A549 (cell line): ENCODE data around the gene GPR35. TPM values are rescaled to one million over a fixed set of nuclear protein-coding genes. Genes with fewer than 3 reads are reported as not detected.
A peak's percentile ranks its signal among the peaks of the same experiment; 100 is the strongest.

ENCODE experiments used
- ATAC-seq, 2 experiments: fragments of 200-7000 bp in 1 of 2; fragments of >200 bp in 1 of 2; cut with Nextera tagmentation in 1 of 2; cut with Tn5 transposase in 1 of 2; 3 replicates each; pipeline versions ENCODE4 v1.8.0 to v1.9.1; 2018 to 2020; ENCODE audit warnings: mild to moderate bottlenecking in 1 of 2, moderate library complexity in 1 of 2
- CTCF ChIA-PET: fragments of 300-600 bp; sonication (Branson Sonifier 250); formaldehyde crosslinking; extraction: SDS; loops from one replicate; lab custom pipeline; 2021; ENCODE audit warnings: antibody characterized with exemption, inconsistent platforms; lab: Yijun Ruan, JAX
- POLR2A ChIA-PET: fragments of 350-600 bp; formaldehyde crosslinking; extraction: SDS; loops from one replicate; lab custom pipeline; 2021; ENCODE audit warnings: antibody characterized with exemption, inconsistent platforms; lab: Yijun Ruan, JAX
- DNase-seq, 2 experiments: peaks; one replicate each; pipeline versions ENCODE4 v3.0.0 to v3.0.0-alpha.2; 2011 to 2016; ENCODE audit warnings: low read depth in 1 of 2, low spot score in 1 of 2
- FAIRE-seq: peaks from 2 replicates; lab custom pipeline; 2011; peaks lifted over from hg19 to GRCh38; lab: Jason Lieb, UNC
- H3K27ac ChIP-seq, 2 experiments: fragments of >200 bp; sonication (Bioruptor Twin); formaldehyde crosslinking; 3 replicates each; pipeline ENCODE4 v1.5.1; 2016 to 2017
- H3K4me1 ChIP-seq: fragments of >200 bp; sonication (Bioruptor Twin); formaldehyde crosslinking; 3 replicates; pipeline ENCODE4 v1.6.1; 2016
- H3K4me2 ChIP-seq: fragments of >200 bp; sonication (Bioruptor Twin); formaldehyde crosslinking; 3 replicates; pipeline ENCODE4 v1.6.1; 2016
- H3K4me3 ChIP-seq: fragments of >200 bp; sonication (Bioruptor Twin); formaldehyde crosslinking; 3 replicates; pipeline ENCODE4 v1.5.1; 2016
- H3K9me3 ChIP-seq: fragments of >200 bp; sonication (Bioruptor Twin); formaldehyde crosslinking; 3 replicates; pipeline ENCODE4 v1.6.1; 2016
- CBX2 ChIP-seq: fragments of 200-600 bp; sonication (generic); IDR thresholded peaks from 2 replicates; pipeline ENCODE4 v1.6.1; 2016; ENCODE audit warnings: low read depth, mild to moderate bottlenecking, borderline replicate concordance
- CBX8 ChIP-seq: fragments of 200-600 bp; sonication (generic); IDR thresholded peaks from 2 replicates; pipeline ENCODE4 v1.6.1; 2016
- CHD2 ChIP-seq: fragments of 150-350 bp; IDR thresholded peaks from 2 replicates; pipeline ENCODE4 v1.6.1; 2014; ENCODE audit warnings: low read length; ENCODE audit not compliant: partially characterized antibody
- CHD4 ChIP-seq: fragments of 200-600 bp; sonication (generic); IDR thresholded peaks from 2 replicates; pipeline ENCODE4 v1.6.1; 2016; ENCODE audit warnings: antibody characterized with exemption, mild to moderate bottlenecking, borderline replicate concordance
- E2F6 ChIP-seq: IDR thresholded peaks from 2 replicates; pipeline ENCODE4 v1.6.1; 2012; ENCODE audit warnings: low read depth, borderline replicate concordance
- EHMT2 ChIP-seq: fragments of 200-600 bp; sonication (generic); IDR thresholded peaks from 2 replicates; pipeline ENCODE4 v1.6.1; 2016; ENCODE audit warnings: antibody characterized with exemption, low read depth, mild to moderate bottlenecking, moderate library complexity
- EP300 ChIP-seq, 2 experiments: fragments of >200 bp; sonication (Bioruptor Twin); formaldehyde crosslinking; IDR thresholded peaks; 2 replicates in 1 of 2; 3 replicates in 1 of 2; pipeline ENCODE4 v1.6.1; 2016 to 2017
- FOSL2 ChIP-seq, 2 experiments: fragments of 450-650 bp in 1 of 2; fragments of >200 bp in 1 of 2; sonication (Bioruptor Twin) in 1 of 2; formaldehyde crosslinking; IDR thresholded peaks; 2 replicates each; pipeline versions ENCODE4 v1.5.0 to v1.6.1; 2016 to 2020; ENCODE audit warnings: mild to moderate bottlenecking in 1 of 2, moderate library complexity in 1 of 2
- HEYL ChIP-seq: fragments of 250-450 bp; sonication (Bioruptor Pico); IDR thresholded peaks from 2 replicates; pipeline ENCODE4 v1.8.0; 2021; ENCODE audit warnings: mild to moderate bottlenecking, moderate library complexity
- HOXB5 ChIP-seq: fragments of 250-450 bp; sonication (Bioruptor Pico); IDR thresholded peaks from 2 replicates; pipeline ENCODE4 v1.5.0; 2020; ENCODE audit warnings: mild to moderate bottlenecking, moderate library complexity
- MAX ChIP-seq: IDR thresholded peaks from 2 replicates; pipeline ENCODE4 v1.6.1; 2012
- NFE2L2 ChIP-seq: fragments of 150-350 bp; conservative IDR thresholded peaks from 2 replicates; pipeline ENCODE4 v1.6.1; 2014; ENCODE audit warnings: low read length
- PBX3 ChIP-seq: IDR thresholded peaks from 2 replicates; pipeline ENCODE4 v1.6.1; 2012
- REST ChIP-seq: fragments of 200-600 bp; sonication (generic); IDR thresholded peaks from 2 replicates; pipeline ENCODE4 v1.6.1; 2016; ENCODE audit warnings: antibody characterized with exemption, mild to moderate bottlenecking, moderate library complexity
- RFX5 ChIP-seq: fragments of 450-650 bp; IDR thresholded peaks from 2 replicates; pipeline ENCODE4 v1.7.1; 2014; ENCODE audit warnings: antibody characterized with exemption, mild to moderate bottlenecking, moderate library complexity
- SMC3 ChIP-seq: fragments of >200 bp; sonication (Bioruptor Twin); formaldehyde crosslinking; IDR thresholded peaks from 3 replicates; pipeline ENCODE4 v1.6.1; 2018; ENCODE audit warnings: inconsistent platforms
- SREBF2 ChIP-seq: fragments of 450-650 bp; IDR thresholded peaks from 2 replicates; pipeline ENCODE4 v1.6.1; 2014; ENCODE audit warnings: mild to moderate bottlenecking, moderate library complexity
- USF2 ChIP-seq: fragments of 450-650 bp; IDR thresholded peaks from 2 replicates; pipeline ENCODE4 v1.6.1; 2014; ENCODE audit warnings: antibody characterized with exemption
- ZFP36 ChIP-seq: fragments of 450-650 bp; IDR thresholded peaks from 2 replicates; pipeline ENCODE4 v1.6.1; 2014; ENCODE audit warnings: borderline replicate concordance; ENCODE audit not compliant: partially characterized antibody
- ZSCAN20 ChIP-seq: fragments of 250-450 bp; sonication (Bioruptor Pico); IDR thresholded peaks from 2 replicates; pipeline ENCODE4 v1.8.0; 2022; ENCODE audit warnings: mild to moderate bottlenecking, moderate library complexity
- WGBS: methylation state at CpG from one replicate; pipeline ENCODE4 v1.1.6; 2017; ENCODE audit errors: missing lambda C conversion rate; 5-methylcytosine and 5-hydroxymethylcytosine counted together
- polyA plus RNA-seq, 4 experiments: library from polyadenylated mRNA; depleted of rRNA in 3 of 4; stranded (reverse); fragments of >200 nt; fragmentation: RNase III in 1 of 4; extraction: RNeasy Plus Mini Kit Qiagen cat#74134 plus additional on column Dnase treatment in 1 of 4; gene quantifications; 2 replicates in 3 of 4; 3 replicates in 1 of 4; pipeline ENCODE4 v1.2.3, GENCODE V29; 2011 to 2017
- TF ChIP-seq, protein P1 (sequence below): fragments of 150-350 bp; IDR thresholded peaks from 2 replicates; pipeline ENCODE4 v1.6.1; 2014; ENCODE audit warnings: low read depth, mild to moderate bottlenecking, low read length
- TF ChIP-seq, protein P2 (sequence below): fragments of >200 bp; sonication (Bioruptor Twin); formaldehyde crosslinking; IDR thresholded peaks from 3 replicates; pipeline ENCODE4 v1.5.1; 2016

GPR35 gene
- polyA plus RNA-seq, 2 of the 4 experiments (the other 2 are of a cell fraction) = 0.65 to 0.90 TPM

DNA sequence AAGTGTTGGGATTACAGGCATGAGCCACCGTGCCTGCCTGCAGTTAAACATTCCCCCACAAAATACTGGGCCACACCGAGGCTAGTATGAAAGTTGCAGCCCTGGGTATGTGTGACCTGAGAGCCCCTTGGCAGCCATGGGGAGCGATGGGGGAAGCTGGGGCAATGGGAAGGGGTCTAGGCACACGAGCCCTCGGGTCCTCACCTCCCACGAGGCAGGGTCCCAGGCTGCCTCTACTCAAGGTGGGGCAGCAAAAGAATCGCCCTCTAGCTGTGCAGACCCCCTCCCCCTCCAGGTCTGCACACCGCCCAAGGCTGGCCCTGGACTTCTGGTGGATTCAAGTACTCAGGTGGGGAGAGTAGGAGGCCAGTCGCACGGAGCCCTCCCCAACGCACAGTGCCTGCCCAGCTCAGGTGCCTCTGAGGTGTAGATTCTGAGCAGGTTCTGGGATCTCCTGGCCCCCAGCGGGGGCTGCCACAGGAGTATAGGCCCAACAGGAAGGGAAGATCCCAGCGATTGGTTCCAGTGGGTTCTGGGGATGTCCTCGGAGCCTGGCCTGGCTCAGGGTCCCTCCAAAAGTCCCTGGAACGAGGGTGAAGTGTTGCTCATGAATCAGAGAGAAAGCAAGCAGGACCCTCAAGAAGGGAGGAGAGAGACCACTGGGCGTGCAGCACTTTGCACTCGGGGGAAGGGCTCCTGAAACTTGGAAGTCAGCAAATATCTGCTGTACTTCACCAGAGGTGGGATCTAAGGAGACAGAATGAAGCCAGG is 2.6 kb downstream of the GPR35 start:
- no peak overlapping the region for H3K4me2 ChIP-seq
- H3K4me1 ChIP-seq = no peaks in the 10 kb centered on the region
- ChIA-PET POLR2A (no interaction called here), CTCF (interaction anchor here (0.7 to 1.3 kb wide), 2 partner anchors 24 to 224 kb away, joined by 3 read pairs; no protein-coding TSS in a partner anchor)
- H3K9me3 ChIP-seq = peaks cover 2% of the 10 kb centered on the region; the same call in 1 of the 3 replicates
- DNase-seq (no peak), ATAC-seq (no peak)
- H3K27ac ChIP-seq = no peak overlapping the region
- TF ChIP-seq RFX5 (no peak), REST (no peak), CHD4 (no peak), CBX8 (no peak), MAX (no peak), NFE2L2 (no peak), E2F6 (no peak)
- TF ChIP-seq, protein P1, sequence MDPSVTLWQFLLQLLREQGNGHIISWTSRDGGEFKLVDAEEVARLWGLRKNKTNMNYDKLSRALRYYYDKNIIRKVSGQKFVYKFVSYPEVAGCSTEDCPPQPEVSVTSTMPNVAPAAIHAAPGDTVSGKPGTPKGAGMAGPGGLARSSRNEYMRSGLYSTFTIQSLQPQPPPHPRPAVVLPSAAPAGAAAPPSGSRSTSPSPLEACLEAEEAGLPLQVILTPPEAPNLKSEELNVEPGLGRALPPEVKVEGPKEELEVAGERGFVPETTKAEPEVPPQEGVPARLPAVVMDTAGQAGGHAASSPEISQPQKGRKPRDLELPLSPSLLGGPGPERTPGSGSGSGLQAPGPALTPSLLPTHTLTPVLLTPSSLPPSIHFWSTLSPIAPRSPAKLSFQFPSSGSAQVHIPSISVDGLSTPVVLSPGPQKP = no peak
- TF ChIP-seq, all 56 proteins: peak for 0
- FAIRE-seq = no peak
- 58% methylated on average over 14 of the region's 17 CpGs for WGBS
- no peak overlapping the region for H3K4me3 ChIP-seq

GRCh38 chr2:240628507-240628807 is 3.2 kb downstream of the GPR35 start:
- no peak for DNase-seq
- ChIA-PET CTCF (interaction anchor here (1.4 kb wide), 1 partner anchor 63 kb away, joined by 4 read pairs; no protein-coding TSS in a partner anchor), POLR2A (no interaction called here)
- no peak for FAIRE-seq
- ATAC-seq = peak in 1 of 2 experiments; percentile 6; a peak in 1 of 6 replicates
- H3K27ac ChIP-seq = no peak overlapping the region
- TF ChIP-seq FOSL2 (IDR thresholded peaks at IDR 0.05) (no peak), FOSL2 (CRISPR knock-in tag; IDR thresholded peaks at IDR 0.05) (no peak), ZSCAN20 (CRISPR knock-in tag) (no peak), NFE2L2 (no peak), CHD2 (no peak), USF2 (no peak), ZFP36 (no peak), SREBF2 (no peak), CBX2 (no peak), EP300 (IDR thresholded peaks at IDR 0.05) (no peak), HOXB5 (no peak), PBX3 (no peak), EHMT2 (no peak), SMC3 (no peak), HEYL (CRISPR knock-in tag) (no peak)
- TF ChIP-seq, protein P2, sequence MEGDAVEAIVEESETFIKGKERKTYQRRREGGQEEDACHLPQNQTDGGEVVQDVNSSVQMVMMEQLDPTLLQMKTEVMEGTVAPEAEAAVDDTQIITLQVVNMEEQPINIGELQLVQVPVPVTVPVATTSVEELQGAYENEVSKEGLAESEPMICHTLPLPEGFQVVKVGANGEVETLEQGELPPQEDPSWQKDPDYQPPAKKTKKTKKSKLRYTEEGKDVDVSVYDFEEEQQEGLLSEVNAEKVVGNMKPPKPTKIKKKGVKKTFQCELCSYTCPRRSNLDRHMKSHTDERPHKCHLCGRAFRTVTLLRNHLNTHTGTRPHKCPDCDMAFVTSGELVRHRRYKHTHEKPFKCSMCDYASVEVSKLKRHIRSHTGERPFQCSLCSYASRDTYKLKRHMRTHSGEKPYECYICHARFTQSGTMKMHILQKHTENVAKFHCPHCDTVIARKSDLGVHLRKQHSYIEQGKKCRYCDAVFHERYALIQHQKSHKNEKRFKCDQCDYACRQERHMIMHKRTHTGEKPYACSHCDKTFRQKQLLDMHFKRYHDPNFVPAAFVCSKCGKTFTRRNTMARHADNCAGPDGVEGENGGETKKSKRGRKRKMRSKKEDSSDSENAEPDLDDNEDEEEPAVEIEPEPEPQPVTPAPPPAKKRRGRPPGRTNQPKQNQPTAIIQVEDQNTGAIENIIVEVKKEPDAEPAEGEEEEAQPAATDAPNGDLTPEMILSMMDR = no peak
- TF ChIP-seq, all 56 proteins: peak for 0
- 68% methylated on average over 6 of the region's 7 CpGs for WGBS
- Histone ChIP-seq H3K4me2 (no peak overlapping the region), H3K4me1 (no peaks in the 10 kb centered on the region), H3K4me3 (no peak overlapping the region), H3K9me3 (peaks cover 4% of the 10 kb centered on the region; the same call in 2 of the 3 replicates)
